Measurements from ENCODE around the gene PCDH17.

The PCDH17 gene

DNA sequence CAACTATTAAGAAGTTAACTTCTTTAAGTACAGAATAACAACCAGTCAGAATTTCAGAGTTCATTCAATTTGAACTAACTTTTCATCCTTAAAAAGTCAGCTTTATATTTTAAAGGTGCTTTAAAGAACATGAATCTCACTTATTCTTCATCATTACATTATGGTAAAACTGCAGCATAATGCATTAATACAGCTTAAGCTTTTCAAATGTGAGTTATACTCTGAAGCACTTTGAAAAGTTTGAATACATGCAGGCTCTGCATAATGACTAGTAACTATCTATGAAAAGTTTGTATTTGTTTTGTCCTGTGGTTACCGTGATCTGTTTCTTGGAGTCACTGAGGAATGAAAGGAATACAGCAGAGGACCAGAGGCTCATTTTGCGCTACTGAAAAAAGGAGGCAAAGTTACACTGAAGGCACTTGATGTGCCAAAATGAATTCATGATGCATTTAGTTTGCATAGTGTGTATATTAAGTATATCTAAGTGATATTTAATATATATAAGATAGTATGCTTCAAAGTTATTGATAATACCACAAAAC lies 4.1 kb downstream of the PCDH17 start:
- no peak for DNase-seq

DNA sequence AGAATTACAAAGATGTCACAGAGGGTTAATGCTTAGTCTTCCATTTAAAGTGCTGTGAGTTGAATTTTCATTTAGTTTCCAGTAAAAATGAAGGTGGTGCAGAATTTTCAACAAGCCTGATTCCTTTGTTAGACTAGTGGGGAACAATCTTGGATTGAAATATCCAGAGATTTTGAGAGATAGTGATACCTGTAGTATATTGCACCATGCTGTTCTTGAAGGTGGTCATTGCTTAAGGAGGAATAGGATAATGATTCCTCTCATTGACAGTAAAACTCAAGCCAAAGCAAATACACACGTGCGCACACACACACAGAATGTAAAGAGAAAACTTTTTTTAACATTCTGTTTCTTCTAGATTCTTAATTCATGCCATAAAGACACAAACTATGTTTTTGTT lies 5.3 kb downstream of the PCDH17 start:
- no peak for DNase-seq

DNA sequence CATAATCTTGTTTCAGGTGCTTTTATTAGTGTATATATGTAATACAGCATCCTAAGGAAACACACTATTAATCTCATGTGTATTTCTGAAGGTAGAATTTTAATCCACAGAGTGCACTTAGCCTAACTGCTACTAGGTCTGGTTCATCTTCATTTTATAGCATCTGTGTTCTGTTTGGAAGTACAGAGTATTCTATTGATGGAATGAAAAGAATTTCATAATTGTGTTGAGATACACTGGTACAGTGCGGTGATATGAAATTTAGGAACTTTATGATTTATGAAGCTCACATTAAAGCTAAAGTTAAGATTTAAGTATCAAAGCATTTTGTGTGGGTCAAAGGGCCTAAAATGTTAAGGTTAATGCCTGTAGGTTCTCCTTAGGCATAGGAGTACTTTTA lies 6.0 kb downstream of the PCDH17 start:
- no peak for DNase-seq

DNA sequence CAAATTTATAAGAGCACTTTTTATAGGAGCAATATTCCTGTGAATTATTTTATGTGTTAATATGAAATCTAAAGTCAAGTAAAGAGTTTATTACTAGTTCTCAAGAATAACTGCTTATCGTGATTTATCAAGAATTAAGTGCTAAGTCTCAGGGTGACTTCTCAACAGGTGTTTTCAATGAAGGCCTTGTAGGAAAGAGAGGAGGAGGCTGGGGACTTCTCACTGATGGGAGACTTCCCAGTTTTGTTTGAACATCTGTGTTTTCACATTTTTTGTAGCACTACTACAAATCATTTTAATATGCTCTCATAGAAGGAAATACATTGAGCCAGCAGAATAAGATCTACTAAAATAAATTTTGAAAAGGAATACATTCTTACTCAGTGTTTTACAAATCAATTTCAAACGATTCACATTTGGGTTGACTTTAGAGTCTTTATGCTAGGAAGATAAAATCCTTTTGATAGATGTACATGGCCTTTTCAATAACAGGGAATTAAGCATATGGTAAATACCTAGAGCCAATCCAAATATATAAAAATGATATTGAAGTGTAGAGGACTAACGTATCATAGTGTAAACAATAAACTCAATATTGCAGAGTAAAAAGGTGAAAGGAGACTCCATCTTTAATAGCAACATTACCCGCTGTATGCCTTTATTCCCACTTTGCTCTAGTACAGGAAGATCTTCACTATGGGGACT lies 6.8 kb downstream of the PCDH17 start:
- no peak for DNase-seq

DNA sequence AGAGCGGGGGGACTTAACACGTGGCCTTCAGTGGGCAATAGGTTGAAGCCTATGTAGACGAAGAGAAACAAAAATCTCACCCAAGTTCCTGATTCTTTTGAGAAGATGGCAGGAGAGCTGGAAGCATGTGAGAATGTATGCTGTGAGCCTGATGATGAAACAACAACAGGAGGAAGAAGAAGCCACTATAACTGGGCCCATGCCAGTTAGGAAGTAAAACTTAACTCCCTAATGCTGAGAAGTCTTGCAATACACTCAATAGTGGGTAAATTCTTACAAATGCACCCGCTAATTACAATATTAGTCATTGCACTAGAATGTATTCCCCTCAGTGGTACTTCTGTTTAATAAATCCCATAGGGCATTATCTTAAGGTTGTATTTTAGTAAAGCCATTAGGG lies 9.1 kb downstream of the PCDH17 start:
- no peak for DNase-seq

- DNase-seq, result no peak
Observed at GRCh38 chr13:57641051-57641450, 9.5 kb downstream of the PCDH17 start.

DNA sequence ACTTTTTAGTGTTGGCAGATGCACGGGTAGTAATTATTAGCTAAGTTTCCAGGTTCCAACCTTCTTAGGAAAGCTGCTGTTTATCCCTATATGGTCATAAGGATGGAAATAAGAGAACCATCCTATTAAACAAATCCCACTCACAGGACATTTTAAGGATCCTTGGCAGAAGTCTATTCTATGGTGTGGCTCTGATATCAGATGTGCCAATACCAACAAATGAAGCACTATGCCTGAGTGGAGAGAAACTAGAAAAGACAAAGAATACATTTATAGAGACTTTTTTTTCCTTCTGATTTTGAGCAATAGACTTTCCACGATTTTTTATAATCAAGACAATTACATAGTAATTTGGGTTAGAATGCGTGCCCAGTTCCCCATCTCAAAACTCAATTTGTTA lies 12.6 kb downstream of the PCDH17 start:
- DNase-seq, result no peak

DNA sequence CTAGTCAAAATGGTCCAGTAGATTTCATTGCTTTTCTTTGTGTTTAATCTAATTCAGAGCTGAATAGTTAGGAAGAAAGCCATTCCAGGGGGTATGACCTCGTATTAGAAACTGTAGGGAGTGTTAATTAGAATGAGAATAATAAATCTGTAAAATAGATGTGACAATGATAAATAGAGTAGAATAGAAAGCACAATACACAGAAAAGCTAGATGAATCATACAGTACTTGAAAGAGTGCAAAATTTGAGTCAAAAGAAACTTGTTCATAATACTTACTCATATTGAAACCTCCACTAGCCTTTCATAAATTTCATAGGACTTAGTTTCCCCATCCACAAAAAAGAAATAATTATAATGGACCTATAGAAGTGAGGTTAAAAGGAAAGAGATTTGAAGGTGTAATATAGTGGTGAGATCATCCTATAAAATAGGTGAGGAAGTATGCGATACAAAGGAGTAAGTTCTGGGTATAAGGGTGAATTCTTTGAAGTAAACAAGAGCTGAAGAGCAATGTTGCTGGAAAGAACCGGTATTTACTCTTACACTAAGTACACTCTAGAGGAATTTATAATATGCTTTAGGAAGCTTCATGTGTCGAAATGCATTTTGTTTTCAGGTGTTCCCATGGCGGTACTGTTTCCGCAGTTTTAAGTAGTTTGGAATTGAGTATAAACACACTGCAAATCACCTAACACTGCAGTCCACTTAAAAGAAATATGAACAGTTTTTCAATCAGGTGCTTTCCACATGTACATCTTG lies 21.9 kb downstream of the PCDH17 start:
- DNase-seq, result no peak

DNA sequence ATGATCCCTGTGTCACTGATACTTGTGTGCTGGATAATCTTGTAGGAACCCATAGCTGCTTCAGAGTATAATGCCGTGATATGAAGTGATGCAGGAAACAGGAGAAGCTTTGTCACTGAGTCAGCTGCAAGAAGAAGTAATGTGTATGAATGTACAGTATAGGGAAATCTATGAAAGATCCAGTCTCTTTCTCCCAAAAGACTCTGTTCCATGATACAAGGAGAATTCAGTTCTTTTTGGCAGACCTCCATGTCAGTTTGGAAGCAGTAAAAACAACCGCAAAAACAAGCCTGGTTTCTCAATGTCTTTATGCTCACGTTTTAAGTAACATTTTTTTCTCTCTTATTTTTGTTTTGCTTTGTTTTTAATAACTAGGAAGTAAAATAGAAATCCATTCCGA lies 33.9 kb downstream of the PCDH17 start:
- DNase-seq, result no peak

DNA sequence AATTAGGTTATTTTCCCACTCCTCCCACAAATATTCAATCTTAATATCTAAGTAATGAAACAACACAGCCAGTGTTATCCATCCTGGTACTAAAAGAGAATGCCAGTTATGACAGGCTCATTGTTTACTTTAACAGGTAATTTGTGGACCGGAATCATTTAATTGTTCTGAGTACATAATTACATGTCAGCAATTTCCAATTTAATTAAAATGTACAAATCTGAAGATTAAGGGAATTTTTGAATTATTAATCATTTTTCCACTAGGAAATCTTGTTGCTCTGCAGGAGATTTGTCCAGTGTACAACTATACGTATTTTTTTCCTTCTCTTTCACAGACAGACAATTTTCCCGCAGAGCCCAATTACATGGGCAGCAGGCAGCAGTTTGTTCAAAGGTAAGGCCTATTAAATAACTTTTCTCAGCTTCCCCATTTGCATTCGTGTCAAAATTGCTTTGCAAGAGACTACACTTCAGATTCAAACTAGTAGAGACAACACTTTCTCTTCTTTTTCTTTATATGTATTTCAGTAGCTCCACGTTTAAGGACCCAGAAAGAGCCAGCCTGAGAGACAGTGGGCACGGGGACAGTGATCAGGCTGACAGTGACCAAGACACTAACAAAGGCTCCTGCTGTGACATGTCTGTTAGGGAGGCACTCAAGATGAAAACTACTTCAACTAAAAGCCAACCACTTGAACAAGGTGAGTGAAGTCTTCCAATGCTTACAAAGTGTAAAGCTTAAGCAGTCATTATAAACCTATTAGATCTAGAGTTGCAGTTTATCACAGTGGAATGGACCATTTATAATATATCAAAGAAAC lies 34.8 kb downstream of the PCDH17 start:
- no peak for DNase-seq

DNA sequence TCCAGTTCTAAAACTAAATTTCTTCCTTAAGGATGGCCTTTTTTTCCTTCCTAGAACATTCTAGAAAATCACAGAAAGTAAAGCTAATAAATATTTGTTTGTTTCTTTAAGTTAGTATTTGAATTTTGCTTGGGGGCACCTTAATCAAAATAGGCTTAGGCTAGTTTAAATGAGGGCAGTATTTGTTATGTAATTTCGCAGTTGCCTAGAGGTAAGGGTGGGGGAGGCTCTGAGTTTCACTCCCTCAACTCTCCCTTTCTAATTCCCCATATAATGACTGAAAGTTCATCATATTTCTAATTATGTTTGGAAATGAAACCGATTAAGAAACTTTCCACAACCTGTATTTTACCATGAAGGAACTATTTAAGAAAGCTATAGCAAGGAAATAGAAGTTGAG lies 40.6 kb downstream of the PCDH17 start:
- DNase-seq, result no peak

GRCh38 chr13:57673197-57673596 lies 41.7 kb downstream of the PCDH17 start:
- DNase-seq, result no peak

- no peak for DNase-seq
Observed at GRCh38 chr13:57675526-57675925, 44.0 kb downstream of the PCDH17 start.

DNA sequence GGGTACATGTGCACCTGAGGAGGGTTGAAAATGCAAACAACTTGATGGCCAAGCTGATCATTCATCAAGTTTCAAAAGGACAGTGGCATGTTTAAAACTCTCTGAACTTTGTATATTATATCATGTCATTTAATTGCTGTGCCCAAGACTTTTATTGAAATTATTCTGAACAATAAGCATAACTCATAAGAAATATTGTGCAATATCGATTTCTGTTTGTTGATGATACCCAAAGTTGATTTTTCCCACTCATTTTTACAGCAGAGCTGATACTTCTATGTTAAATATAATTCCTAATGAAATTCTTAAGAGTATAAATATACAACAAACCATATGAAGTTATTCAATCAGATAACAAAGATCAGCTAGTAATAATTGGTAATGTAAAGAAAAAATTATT lies 49.1 kb downstream of the PCDH17 start:
- no peak for DNase-seq

DNA sequence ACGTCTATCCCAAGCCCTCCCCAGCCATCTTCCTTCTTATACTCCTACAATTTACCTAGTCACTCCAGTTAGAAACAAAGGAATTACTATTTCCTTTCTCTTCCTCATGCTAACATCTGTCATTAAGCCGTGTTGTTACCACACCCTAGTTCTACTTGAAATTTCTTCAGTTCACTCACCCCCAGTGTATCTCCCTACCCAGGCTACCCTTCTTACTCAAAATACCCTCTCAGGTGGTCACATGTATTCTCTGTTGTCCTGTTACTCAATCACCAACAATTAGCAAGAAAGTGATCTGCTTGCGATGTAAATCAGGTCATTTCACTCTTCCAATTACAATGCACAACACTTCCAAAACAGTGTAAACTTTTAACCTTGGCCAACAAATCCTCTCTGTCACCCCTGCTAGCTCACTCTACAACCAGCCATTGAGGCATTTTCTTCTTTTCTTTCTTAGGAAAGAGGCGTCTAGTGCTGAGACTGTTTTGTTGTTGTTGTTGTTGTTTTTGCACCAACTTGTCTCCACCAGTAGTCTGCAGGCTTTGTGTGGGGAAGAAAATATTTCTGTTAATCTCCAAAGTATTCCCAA lies 50.7 kb downstream of the PCDH17 start:
- no peak for DNase-seq

DNA sequence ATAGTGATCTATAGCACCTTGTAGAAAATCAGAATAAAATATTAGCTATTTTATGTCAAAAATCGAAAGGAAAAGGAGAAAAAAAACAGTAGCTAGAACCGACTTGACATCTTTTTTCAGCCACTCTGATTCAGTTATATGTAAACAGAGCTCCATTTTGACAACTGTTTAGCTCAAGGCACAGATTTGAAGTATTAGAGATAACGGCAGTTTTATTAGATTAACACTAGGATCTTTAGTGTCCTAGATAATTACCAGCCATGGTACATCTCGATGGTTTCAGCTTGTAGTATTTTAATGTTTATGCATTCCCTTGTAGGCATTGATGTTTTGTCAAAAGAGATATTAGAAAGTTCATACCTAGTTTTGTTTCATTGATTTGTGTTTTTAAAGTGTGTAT lies 67.3 kb downstream of the PCDH17 start:
- DNase-seq, result no peak

- DNase-seq, result no peak
Observed at GRCh38 chr13:57704031-57704430, 72.5 kb downstream of the PCDH17 start.

GRCh38 chr13:57716295-57716694 lies 84.8 kb downstream of the PCDH17 start:
- no peak for DNase-seq

DNA sequence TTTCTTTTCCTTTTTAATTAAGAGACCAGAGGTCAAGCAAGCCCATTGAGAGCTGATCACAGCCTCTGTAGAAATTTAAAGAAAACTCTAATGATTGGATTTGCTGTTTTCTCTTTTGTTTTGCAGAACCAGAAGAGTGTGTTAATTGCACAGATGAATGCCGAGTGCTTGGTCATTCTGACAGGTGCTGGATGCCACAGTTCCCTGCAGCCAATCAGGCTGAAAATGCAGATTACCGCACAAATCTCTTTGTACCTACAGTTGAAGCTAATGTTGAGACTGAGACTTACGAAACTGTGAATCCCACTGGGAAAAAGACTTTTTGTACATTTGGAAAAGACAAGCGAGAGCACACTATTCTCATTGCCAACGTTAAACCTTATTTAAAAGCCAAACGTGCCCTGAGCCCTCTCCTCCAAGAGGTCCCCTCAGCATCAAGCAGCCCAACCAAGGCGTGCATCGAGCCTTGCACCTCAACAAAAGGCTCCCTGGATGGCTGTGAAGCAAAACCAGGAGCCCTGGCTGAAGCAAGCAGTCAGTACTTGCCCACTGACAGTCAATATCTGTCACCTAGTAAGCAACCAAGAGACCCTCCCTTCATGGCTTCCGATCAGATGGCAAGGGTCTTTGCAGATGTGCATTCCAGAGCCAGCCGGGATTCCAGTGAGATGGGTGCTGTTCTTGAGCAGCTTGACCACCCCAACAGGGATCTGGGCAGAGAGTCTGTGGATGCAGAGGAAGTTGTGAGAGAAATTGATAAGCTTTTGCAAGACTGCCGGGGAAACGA lies 93.1 kb downstream of the PCDH17 start:
- DNase-seq, result no peak

DNA sequence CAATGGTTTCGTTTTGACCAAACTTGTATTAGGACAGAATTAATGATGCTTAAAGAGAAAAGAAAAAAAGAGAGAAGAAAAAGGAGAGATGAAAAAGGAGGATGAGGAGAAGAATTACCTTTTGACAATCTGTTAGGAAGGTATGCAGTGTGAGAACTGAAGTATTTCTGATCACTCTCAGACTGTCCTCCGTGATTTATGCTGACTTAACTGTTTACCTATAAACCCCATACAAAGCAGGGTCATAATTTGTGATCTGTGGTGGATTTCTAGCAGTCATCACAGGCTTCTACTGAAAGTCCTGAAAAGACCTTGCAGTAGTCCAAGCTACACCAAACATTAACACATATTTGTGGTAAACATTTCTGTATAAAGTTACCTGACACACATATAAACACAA lies 93.9 kb downstream of the PCDH17 start:
- DNase-seq, result no peak

- DNase-seq, result no peak
Observed at GRCh38 chr13:57726981-57727380, 95.4 kb downstream of the PCDH17 start.

GRCh38 chr13:57734306-57734705 lies 102.8 kb downstream of the PCDH17 start:
- no peak for DNase-seq

All from activated CD8-positive, alpha-beta memory T cell treated with anti-CD3 and anti-CD28 coated beads, Interleukin-2, amount 50 U/mL, for 4 hours (primary cell).